Right lobe of liver (tissue), 4 donors: ENCODE measurements around the gene PAX2.

Source experiments
- POLR2A ChIP-seq: fragments of 450-650 bp; IDR thresholded peaks from one replicate; pipeline ENCODE4 v1.6.1; 2017; ENCODE audit warnings: antibody characterized with exemption, mild to moderate bottlenecking
- TF ChIP-seq, protein P1 (sequence below), 4 donors: fragments of 200-600 bp in 3 of 4; fragments of 450-650 bp in 1 of 4; IDR thresholded peaks; one replicate each; pipeline versions ENCODE4 v1.5.1 to v1.8.0; 2016 to 2022; ENCODE audit warnings: antibody characterized with exemption in 4 of 4, mild to moderate bottlenecking in 2 of 4
- donor health status: DM: no; HTN: no; CAD: no.
- donor health status: DM: no; HTN: no; CAD: no.
- donor health status: DM: no; HTN: yes; CAD: no.

DNA sequence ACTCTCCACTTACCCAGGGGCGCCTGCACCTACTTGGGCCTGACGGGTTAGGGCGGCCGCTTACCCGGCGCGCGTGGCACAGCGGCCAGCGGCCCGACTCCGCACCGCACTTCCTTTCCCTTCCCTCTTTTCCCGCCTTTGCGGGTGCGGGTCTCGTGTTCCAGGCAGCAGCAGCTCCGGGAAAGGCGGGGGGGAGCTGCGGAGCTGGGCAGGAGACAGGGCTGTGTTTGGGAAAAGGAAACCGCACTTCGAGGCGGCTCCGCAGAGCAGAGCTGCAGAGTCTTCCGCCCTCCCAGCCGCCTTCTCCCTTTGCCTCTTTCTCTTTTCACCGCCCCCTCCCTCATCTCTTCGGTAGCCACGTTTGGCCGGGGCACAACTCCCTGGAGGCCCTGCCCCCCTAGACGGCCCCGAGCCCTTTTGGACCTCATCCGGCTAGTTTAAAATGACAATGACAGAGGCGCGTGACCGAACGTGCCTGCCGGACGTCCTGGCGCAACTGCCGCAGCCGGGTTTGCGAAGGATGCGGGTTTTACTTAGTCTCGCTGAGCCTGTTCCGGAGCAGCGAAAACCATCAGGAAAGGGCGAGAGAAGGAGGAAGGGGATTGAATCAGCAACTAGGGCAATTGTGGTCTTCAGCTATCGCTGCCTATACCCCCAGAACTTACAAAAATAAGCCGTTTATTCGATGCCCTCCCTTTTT lies 7.9 kb upstream of the PAX2 start:
- TF ChIP-seq, protein P1, sequence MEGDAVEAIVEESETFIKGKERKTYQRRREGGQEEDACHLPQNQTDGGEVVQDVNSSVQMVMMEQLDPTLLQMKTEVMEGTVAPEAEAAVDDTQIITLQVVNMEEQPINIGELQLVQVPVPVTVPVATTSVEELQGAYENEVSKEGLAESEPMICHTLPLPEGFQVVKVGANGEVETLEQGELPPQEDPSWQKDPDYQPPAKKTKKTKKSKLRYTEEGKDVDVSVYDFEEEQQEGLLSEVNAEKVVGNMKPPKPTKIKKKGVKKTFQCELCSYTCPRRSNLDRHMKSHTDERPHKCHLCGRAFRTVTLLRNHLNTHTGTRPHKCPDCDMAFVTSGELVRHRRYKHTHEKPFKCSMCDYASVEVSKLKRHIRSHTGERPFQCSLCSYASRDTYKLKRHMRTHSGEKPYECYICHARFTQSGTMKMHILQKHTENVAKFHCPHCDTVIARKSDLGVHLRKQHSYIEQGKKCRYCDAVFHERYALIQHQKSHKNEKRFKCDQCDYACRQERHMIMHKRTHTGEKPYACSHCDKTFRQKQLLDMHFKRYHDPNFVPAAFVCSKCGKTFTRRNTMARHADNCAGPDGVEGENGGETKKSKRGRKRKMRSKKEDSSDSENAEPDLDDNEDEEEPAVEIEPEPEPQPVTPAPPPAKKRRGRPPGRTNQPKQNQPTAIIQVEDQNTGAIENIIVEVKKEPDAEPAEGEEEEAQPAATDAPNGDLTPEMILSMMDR (IDR thresholded peaks at IDR 0.05): no peak
- TF ChIP-seq POLR2A: no peak
